HG02938 (cell line): ENCODE data around the gene NR1H2.
"Not testable (repeated sequence)": the region's sequence is repeated elsewhere in the genome, so short reads cannot be mapped to it uniquely, and the experiment has no call there.

Source experiments
- ATAC-seq: cut with Tn5 transposase; IDR thresholded peaks from one replicate; pipeline ENCODE4 v1.9.1; 2021; ENCODE audit warnings: mild to moderate bottlenecking, moderate library complexity; ENCODE audit not compliant: unreplicated experiment

Gene NR1H2

GRCh38 chr19:50376166-50377050, at the start of gene NR1H2:
Gene NR1H2 (plus strand): TSS chr19:50376457. CDS start chr19:50377606, 1,149 bp downstream.
- ATAC-seq, result peak; percentile 80

- no peak for ATAC-seq
Measured at GRCh38 chr19:50327013-50327412, 49.2 kb upstream of the NR1H2 start.

GRCh38 chr19:50327461-50328223, 48.6 kb upstream of the NR1H2 start:
- ATAC-seq, result no peak

GRCh38 chr19:50328224-50328872, 47.9 kb upstream of the NR1H2 start:
- ATAC-seq, result peak; percentile 1

- peak; percentile 14 for ATAC-seq
Measured at GRCh38 chr19:50328873-50329145, 47.4 kb upstream of the NR1H2 start.

GRCh38 chr19:50329146-50329925, 46.9 kb upstream of the NR1H2 start, which contains the start of gene KCNC3:
Gene KCNC3 (minus strand): TSS chr19:50329377. CDS start chr19:50329082, 295 bp downstream.
- ATAC-seq, result peak; percentile 43

- not testable (repeated sequence) for ATAC-seq
Measured at GRCh38 chr19:50329926-50330294, 46.3 kb upstream of the NR1H2 start.

- ATAC-seq, result no peak
Measured at GRCh38 chr19:50330365-50331078, 45.7 kb upstream of the NR1H2 start.

GRCh38 chr19:50331221-50331993, 44.9 kb upstream of the NR1H2 start:
- no peak for ATAC-seq

- ATAC-seq, result no peak
Measured at GRCh38 chr19:50331994-50332243, 44.3 kb upstream of the NR1H2 start.

- ATAC-seq, result no peak
Measured at GRCh38 chr19:50332244-50333038, 43.8 kb upstream of the NR1H2 start.

GRCh38 chr19:50333235-50333736, 43.0 kb upstream of the NR1H2 start:
- peak; percentile 41 for ATAC-seq

GRCh38 chr19:50333737-50334617, 42.3 kb upstream of the NR1H2 start:
- peak; percentile 21 for ATAC-seq

- ATAC-seq, result no peak
Measured at GRCh38 chr19:50334741-50335421, 41.4 kb upstream of the NR1H2 start.

GRCh38 chr19:50337031-50337430, 39.2 kb upstream of the NR1H2 start:
- ATAC-seq, result not testable (repeated sequence)

GRCh38 chr19:50340331-50340730, 35.9 kb upstream of the NR1H2 start:
- ATAC-seq, result no peak

GRCh38 chr19:50341091-50341564, 35.1 kb upstream of the NR1H2 start:
- peak; percentile 71 for ATAC-seq
